AG09319 (cell line): ENCODE data around the gene NOXRED1.

Experiments
- DNase-seq: peaks from one replicate; pipeline ENCODE4 v3.0.0-alpha.2; 2010; ENCODE audit warnings: low read depth; ENCODE audit errors: extremely low read depth
- CTCF ChIP-seq: IDR thresholded peaks from 2 replicates; pipeline ENCODE4 v1.5.1; 2011; ENCODE audit warnings: low read depth, mild to moderate bottlenecking, inconsistent platforms, low read length, moderate library complexity

The NOXRED1 gene

GRCh38 chr14:77406718-77407117 is 16.6 kb downstream of the NOXRED1 start:
- TF ChIP-seq CTCF = no peak
- DNase-seq = no peak

GRCh38 chr14:77406086-77406485 is 17.2 kb downstream of the NOXRED1 start:
- TF ChIP-seq CTCF = no peak
- DNase-seq = no peak

GRCh38 chr14:77403768-77404167 is 19.6 kb downstream of the NOXRED1 start:
- no peak for TF ChIP-seq CTCF
- no peak for DNase-seq

- no peak for DNase-seq
Observed at GRCh38 chr14:77400216-77400615, 23.1 kb downstream of the NOXRED1 start.

GRCh38 chr14:77390188-77390587 is 33.1 kb downstream of the NOXRED1 start:
- TF ChIP-seq CTCF = no peak
- no peak for DNase-seq

More at GRCh38 chr14:77400216-77400615, 23.1 kb downstream of the NOXRED1 start:
- TF ChIP-seq CTCF = no peak

- no peak for DNase-seq
- no peak for TF ChIP-seq CTCF
Observed at GRCh38 chr14:77378701-77379100, 44.6 kb downstream of the NOXRED1 start.

GRCh38 chr14:77377502-77377844 is 45.9 kb downstream of the NOXRED1 start:
- no peak for TF ChIP-seq CTCF
- DNase-seq = no peak
